IPS-18c (cell line): ENCODE measurements around the gene PPP1R3F.
"Not testable (repeated sequence)": the region's sequence is repeated elsewhere in the genome, so short reads cannot be mapped to it uniquely, and the experiment has no call there.

Experiments used
- H3K4me3 ChIP-seq: 2 replicates; pipeline ENCODE4 v1.7.0; 2013; ENCODE audit warnings: low read depth, mild to moderate bottlenecking, low read length, moderate library complexity; ENCODE audit not compliant: insufficient read depth
- H3K9me3 ChIP-seq: one replicate; pipeline ENCODE4 v1.6.1; 2013; ENCODE audit warnings: mild to moderate bottlenecking, low read length, moderate library complexity; ENCODE audit not compliant: control insufficient read depth, insufficient read depth

Gene PPP1R3F

DNA sequence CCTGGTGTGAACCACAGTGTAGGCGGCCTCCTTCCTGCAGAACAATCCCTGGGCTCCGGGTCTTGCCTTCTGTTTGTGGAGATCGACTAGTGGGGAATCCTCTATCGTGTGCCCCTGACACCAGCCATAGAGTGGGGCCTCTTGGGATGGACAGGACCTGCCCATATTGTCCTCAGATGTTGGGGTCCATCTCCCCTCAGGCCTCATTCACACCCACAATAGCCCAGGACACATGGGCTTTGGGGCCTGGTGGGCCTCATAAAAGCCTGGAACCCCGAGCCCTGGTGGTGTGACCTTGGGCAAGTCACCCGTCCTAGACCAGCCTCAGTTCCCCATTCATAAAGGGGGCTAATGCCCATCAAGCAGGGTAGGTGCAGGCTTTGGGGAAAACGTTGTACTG lies 20.6 kb downstream of the PPP1R3F start:
- no peak overlapping the region for H3K4me3 ChIP-seq
- H3K9me3 ChIP-seq, result peaks cover 9% of the 10 kb centered on the region

DNA sequence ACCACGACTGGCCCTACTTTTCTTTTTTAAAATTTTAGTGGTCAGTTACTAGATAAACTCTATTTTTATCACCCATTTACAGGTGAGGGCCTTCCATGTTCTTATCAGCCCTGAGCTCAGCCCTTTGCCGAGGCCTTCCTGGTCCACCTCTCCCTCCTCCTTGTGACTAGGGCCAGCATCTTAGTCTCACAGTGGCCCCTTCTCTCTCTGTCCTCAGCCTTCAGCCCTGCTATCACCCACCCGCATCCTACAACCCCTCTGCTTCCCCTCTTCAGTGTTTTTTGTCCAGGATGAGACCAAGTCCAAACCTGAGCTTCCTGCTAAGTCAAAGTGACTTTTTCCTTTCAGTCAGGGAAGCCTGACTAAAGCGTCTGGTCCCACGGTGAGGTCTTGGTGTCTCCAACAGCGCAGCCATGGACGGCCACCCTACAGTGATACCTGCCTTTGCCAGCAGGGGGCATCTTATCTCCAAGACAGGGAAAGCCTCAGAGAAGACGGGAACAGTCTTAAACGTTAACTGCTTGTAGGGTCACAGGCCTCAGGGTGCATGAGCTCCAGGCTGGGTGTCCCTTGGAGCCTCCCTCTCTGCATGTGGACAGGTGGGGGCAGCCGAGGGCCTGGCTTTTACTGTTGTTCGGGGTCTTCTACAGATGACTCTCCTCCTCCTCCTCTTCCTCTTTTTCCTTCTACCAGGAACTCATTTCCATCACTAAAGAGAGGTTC lies 22.2 kb downstream of the PPP1R3F start:
- Histone ChIP-seq H3K4me3 (no peak overlapping the region), H3K9me3 (peaks cover 4% of the 10 kb centered on the region)

DNA sequence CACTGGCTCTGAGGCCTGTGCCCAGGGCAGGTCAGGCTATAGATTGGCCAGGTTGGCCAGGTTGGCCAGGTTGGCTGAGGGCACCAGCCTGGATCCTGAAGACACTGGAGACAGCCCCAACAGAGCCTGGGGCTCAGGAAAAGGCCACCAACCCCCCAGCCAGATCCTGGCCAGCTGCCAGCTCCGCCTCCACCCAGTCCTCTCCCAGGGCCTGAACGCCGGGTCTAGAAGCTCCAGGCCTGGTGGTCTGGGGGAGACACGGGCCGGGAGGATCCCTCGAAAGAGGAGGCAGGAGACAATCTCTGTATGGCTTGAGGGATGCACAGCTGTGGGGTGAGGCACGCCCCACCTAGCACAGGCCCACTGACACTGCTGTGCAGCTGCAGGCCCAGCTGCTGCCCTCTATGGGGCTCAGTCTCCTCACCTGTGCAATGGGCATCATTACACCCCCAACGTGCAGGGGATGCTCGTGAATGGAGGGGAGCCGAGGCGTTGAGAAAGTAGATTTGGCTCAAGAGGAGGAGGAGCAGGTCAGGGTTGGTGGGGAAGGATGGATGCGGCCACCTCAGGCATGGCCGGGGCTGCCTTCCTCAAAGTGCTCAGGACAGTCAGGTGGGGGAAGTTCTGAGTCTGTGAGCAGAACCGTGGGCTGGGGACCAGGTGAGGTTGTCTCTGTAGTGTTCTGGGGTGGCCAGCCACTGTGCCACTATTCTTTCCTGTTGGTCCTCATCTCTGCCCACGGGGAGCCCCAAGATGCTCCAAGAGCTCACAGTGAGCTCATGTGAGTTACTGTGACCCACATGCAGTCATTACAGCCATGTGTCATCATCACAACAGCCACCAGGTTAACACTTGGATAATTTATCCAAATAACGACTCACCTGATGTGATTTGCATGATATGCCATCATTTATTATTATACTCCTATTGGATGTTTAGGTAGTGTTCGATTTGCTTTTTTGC lies 23.1 kb downstream of the PPP1R3F start:
- H3K4me3 ChIP-seq, result no peak overlapping the region
- H3K9me3 ChIP-seq, result peaks cover 4% of the 10 kb centered on the region

DNA sequence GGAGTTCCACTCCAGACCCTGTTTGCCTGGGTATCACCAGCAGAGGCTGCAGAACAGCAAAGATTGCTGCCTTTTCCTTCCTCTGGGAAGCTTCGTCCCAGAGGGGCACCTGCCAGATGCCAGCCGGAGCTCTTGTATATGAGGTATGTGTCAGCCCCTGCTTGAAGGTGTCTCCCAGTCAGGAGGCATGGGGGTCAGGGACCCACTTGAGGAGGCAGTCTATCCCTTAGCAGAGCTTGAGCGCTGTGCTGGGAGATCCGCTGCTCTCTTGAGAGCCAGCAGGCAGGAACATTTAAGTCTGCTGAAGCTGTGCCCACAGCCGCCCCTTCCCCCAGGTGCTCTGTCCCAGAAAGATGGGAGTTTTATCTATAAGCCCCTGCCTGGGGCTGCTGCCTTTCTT lies 29.7 kb downstream of the PPP1R3F start:
- H3K9me3 ChIP-seq, H3K4me3 ChIP-seq: not testable (repeated sequence)

DNA sequence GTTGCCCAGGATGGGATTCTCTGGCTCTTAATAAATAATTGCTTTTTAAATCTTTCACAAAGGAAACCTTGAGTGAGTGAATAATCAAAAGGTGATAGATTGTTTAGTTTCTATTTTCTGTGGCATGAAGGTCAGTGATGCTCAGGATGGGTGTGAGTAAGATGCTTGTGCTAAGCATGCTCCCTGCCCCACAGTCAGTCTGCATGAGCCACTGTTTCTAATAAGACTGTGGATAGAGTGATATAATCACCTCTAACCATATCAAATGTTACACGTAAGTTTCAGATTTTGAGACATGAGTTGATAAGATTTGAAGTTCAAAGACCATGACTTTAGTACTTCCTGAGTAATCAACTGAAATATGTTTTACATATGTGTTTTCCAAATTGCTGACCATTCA lies 31.1 kb downstream of the PPP1R3F start:
- H3K4me3 ChIP-seq, result no peak overlapping the region

DNA sequence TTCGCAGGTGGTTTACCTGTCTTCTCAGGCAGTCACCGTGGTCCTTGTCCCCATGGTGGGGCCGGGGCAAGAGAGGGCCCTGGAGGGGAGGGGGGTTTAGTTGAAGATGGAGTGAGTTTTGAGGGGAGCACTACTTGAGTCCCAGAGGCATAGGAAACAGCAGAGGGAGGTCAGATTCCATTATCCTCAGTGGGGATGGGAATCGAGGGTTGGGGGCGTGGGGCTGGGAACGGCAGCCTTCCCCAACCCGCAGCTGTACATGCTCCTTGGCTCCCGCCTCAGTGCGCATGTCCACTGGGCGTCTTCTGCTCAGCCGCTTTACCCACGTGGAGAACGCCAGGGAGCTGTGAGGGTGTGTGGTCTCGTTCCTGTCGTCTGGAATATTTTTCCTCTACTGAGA lies 33.8 kb downstream of the PPP1R3F start, which contains the start of gene GAGE10:
Gene GAGE10 (plus strand): TSS at position 301 of the 400 bp plus-strand sequence. CDS start 1,214 bp downstream, outside the sequence.
- H3K9me3 ChIP-seq, result peaks cover 7% of the 10 kb centered on the region
- no peak within 1 kb of the TSS for H3K4me3 ChIP-seq

More for the DNA sequence above, 31.1 kb downstream of the PPP1R3F start:
- H3K9me3 ChIP-seq, result peaks cover 7% of the 10 kb centered on the region

DNA sequence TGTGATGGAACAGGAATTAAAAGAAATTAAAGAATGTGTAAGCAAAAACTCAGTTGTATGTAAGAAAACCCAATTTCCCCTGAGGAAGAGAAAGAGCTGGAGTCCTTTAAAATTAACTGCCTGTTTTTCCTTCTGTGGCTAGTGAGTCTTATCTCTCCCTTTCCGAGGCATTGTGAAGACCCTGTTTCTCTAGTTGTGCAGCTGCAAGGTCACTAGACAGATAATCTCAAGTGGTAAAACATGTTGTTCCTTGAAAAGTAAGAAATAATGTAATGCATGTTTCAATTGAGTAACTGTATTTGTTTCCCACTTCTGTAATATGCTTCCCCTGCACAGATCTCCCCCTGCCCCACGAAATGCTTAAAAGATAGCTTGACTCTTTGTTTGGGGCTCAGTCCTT lies 38.2 kb downstream of the PPP1R3F start:
- H3K4me3 ChIP-seq, H3K9me3 ChIP-seq: not testable (repeated sequence)

DNA sequence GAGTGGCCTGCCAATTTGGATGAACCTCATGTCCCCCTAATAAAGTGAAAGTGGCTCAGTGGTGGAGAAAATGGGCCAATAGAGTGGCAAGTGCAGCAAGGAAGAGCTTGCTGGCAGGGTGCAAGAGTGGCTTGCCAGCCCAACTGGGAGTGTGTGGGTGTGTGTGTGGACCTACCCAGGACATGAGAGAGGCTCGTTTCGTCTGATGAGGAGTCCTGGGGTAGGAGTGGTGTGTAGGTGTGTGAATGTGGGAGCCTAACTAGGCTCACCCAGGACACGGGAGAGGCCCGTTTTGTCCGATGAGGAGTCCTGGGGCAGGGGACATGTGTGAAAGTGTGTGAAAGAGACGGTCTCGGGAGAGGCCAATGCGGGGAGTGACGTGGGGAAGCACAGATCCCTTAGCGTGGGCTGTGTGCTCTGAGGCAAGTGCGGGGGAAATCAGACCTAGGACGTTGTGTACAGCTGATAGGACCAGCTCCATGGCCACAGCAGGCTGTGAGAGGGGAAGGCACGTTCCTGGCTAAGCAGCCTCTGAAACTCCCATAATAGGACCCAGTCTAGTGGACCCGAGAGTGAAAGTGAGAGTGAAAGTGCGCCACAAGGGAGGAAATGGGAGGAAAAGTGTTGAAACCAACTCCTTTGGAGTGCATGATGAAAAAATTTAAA lies 39.1 kb downstream of the PPP1R3F start:
- Histone ChIP-seq H3K4me3 (no peak overlapping the region), H3K9me3 (peaks cover 11% of the 10 kb centered on the region)

DNA sequence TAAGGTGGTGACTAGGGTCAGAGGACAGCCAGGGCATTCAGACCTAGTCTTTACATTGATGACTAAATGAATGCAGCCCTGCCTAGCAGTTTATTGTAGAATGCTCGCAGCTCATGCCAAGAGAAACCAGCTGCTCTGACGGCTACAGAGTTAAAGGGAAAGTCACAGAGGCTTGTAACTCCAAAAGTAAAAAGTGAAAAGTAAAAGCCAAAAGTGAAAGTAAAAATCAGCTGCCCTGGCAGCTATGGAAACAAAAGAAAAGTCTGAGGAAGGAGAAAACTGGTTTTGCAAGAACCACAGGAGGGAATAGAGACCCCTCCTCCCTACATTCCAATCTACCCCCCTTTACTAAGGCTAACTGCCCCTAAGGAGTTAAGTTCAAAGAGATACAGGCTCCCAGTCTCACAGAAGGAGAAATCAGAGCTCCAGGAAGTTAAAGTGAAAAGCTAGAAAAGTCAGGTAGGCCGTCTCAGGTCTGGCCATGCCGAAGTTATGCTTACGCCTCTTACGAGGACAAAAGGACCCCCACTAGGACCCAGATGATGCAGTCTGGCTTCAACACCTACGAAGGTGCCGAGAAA lies 39.9 kb downstream of the PPP1R3F start:
- H3K4me3 ChIP-seq, result peak overlapping the region; percentile 24; the same call in 1 of the 2 replicates
- H3K9me3 ChIP-seq, result peaks cover 12% of the 10 kb centered on the region

DNA sequence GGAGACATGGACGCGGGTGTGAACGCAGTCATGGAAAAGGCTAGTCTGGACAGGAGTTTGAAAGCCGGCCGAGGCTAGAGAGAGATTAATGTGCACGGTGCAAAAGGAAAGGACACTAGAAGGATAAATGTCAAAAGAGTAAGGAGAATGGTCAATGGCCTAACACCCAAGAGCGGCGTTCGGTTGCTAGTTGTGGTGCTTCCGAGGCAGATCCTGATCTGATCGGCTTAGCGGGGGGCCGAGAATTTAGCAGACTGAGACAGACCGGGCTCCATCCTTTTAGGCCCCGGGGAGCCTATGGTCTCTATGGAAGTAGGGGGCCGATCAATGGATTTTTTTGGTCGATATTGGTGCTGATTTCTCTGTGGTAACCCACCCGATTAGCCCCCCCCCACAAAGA lies 40.8 kb downstream of the PPP1R3F start:
- H3K9me3 ChIP-seq, result peaks cover 13% of the 10 kb centered on the region
- H3K4me3 ChIP-seq, result peak overlapping the region; percentile 6; the same call in 1 of the 2 replicates

DNA sequence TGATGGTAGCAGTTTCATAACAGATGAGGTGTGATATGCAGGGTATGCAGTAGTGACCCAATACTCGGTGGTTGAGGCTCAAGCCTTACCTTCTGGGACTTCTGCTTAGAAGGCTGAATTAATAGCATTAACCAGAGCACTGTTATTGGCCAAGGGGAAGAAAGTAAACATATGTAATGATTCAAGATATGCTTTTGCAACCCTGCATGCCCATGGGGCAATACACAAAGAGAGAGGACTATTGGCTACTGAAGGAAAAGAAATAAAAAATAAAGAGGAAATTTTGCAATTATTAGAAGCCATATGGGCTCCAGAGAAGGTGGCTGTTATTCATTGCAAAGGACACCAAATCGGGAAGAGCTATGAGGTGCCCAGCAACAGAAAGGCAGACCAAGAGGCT lies 42.6 kb downstream of the PPP1R3F start:
- H3K9me3 ChIP-seq, result peaks cover 13% of the 10 kb centered on the region
- H3K4me3 ChIP-seq, result no peak overlapping the region

DNA sequence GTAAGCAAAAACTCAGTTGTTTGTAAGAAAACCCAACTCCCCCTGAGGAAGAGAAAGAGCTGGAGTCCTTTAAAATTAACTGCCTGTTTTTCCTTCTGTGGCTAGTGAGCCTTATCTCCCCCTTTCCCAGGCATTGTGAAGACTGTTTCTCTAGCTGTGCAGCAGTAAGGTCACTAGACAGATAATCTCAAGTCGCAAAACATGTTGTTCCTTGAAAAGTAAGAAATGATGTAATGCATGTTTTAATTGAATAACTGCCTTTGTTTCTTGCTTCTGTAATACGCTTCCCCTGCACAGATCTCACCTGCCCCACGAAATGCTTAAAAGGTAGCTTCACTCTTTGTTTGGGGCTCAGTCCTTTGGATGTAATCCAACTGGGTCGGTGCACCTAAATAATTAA lies 46.5 kb downstream of the PPP1R3F start:
- no peak overlapping the region for H3K4me3 ChIP-seq
- H3K9me3 ChIP-seq, result peaks cover 7% of the 10 kb centered on the region

DNA sequence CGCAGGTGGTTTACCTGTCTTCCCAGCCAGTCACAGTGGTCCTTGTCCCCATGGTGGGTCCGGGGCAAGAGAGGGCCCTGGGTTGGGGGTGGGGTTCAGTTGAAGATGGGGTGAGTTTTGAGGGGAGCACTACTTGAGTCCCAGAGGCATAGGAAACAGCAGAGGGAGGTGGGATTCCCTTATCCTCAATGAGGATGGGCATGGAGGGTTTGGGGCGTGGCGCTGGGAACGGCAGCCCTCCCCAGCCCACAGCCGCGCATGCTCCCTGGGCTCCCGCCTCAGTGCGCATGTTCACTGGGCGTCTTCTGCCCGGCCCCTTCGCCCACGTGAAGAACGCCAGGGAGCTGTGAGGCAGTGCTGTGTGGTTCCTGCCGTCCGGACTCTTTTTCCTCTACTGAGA lies 52.1 kb downstream of the PPP1R3F start, which contains the start of gene GAGE12J:
Gene GAGE12J (plus strand): TSS at position 301 of the 400 bp plus-strand sequence. CDS start 1,157 bp downstream, outside the sequence.
- H3K4me3 ChIP-seq, H3K9me3 ChIP-seq: not testable (repeated sequence)

DNA sequence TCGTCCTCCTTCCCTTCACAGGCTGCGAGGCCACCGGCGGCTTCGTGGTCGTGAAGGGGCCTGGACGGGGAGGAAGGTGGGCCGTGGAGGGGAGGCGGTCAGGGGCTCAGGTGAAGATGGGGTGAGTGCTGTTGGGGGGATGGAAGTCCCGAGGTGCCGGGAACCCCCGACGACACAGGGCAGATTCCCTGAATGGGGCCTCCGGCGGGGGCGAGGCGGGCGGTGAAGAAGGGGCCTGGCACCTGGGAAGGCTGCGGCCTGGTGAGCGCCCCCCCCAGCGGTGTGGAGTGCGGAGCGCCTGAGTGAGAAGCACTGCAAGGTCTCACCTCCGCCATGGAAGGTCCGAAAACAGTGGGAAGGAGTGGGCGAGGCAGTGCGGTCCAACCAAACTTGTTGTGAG lies 52.7 kb downstream of the PPP1R3F start:
- not testable (repeated sequence) for H3K9me3 ChIP-seq, H3K4me3 ChIP-seq

DNA sequence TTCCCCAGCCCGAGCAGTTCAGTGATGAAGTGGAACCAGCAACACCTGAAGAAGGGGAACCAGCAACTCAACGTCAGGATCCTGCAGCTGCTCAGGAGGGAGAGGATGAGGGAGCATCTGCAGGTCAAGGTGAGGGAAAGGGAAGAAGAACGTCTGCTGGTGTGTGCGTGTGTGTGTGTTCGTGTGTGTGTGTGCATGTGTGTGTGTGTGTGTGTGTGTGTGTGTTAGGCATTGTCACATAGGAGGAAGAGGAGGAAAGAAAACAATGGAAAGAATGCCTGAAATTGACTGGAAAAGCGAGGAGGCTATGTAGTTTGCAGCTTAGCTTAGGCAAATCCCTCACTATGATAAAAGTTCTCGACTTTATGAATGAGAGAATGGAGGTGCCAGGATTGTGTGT lies 54.1 kb downstream of the PPP1R3F start:
- not testable (repeated sequence) for H3K9me3 ChIP-seq, H3K4me3 ChIP-seq

DNA sequence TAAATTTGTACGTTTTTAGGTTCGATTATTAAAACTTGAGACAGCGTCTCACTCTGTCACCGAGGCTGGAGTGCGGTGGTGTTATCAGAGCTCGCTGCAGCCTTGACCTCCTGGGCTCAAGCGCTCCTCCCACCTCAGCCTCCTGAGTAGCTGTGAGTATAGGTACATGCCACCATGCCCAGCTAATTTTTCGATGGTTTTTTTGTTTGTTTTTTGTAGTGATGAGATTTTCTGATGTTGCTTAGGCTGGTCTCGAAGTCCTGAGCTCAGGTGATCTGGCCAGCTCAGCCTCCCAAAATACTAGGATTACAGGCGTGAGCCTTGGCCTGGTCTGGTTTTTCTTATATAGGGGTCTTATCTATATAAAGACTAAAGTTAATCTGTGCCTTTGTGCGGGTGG lies 60.8 kb downstream of the PPP1R3F start:
- H3K9me3 ChIP-seq, H3K4me3 ChIP-seq: not testable (repeated sequence)

DNA sequence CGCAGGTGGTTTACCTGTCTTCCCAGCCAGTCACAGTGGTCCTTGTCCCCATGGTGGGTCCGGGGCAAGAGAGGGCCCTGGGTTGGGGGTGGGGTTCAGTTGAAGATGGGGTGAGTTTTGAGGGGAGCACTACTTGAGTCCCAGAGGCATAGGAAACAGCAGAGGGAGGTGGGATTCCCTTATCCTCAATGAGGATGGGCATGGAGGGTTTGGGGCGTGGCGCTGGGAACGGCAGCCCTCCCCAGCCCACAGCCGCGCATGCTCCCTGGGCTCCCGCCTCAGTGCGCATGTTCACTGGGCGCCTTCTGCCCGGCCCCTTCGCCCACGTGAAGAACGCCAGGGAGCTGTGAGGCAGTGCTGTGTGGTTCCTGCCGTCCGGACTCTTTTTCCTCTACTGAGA lies 61.7 kb downstream of the PPP1R3F start, which contains the start of gene GAGE13:
Gene GAGE13 (plus strand): TSS at position 301 of the 400 bp plus-strand sequence. CDS start 1,156 bp downstream, outside the sequence.
- not testable (repeated sequence) for H3K9me3 ChIP-seq, H3K4me3 ChIP-seq
